H9 (cell line): Measurements from ENCODE around the gene ADGRL2. TPM values are rescaled to one million over a fixed set of nuclear protein-coding genes. Genes with fewer than 3 reads are reported as not detected.

Experiments
- DNase-seq: peaks from one replicate; pipeline ENCODE4 v3.0.0-alpha.2; 2017
- H2AFZ ChIP-seq: one replicate; pipeline ENCODE4 v1.6.1; 2013; ENCODE audit warnings: mild to moderate bottlenecking, low read length, control low read depth, moderate library complexity
- H2AK5ac ChIP-seq: 2 replicates; pipeline ENCODE4 v1.6.1; 2013; ENCODE audit warnings: low read length, control low read depth, mixed read lengths; ENCODE audit not compliant: insufficient read length
- H2BK120ac ChIP-seq: one replicate; pipeline ENCODE4 v1.6.1; 2013; ENCODE audit warnings: low read depth, mild to moderate bottlenecking, low read length, control low read depth, inconsistent platforms; ENCODE audit not compliant: poor library complexity, severe bottlenecking
- H2BK12ac ChIP-seq: 2 replicates; pipeline ENCODE4 v1.6.1; 2013; ENCODE audit warnings: low read length, control low read depth, mixed read lengths, low read depth; ENCODE audit not compliant: insufficient read length
- H2BK15ac ChIP-seq: 2 replicates; pipeline ENCODE4 v1.6.1; 2013; ENCODE audit warnings: low read depth, low read length, control low read depth
- H2BK20ac ChIP-seq: one replicate; pipeline ENCODE4 v1.6.1; 2013; ENCODE audit warnings: low read depth, mild to moderate bottlenecking, low read length, control low read depth, inconsistent platforms; ENCODE audit not compliant: poor library complexity, severe bottlenecking
- H2BK5ac ChIP-seq: 2 replicates; pipeline ENCODE4 v1.6.1; 2013; ENCODE audit warnings: low read length, control low read depth, mixed read lengths; ENCODE audit not compliant: insufficient read length
- H3K14ac ChIP-seq: 2 replicates; pipeline ENCODE4 v1.6.1; 2013; ENCODE audit warnings: low read length, control low read depth; ENCODE audit not compliant: insufficient read depth
- H3K18ac ChIP-seq: 2 replicates; pipeline ENCODE4 v1.6.1; 2013; ENCODE audit warnings: low read depth, mild to moderate bottlenecking, mixed read lengths, low read length, control low read depth; ENCODE audit not compliant: insufficient read length
- H3K23ac ChIP-seq: 2 replicates; pipeline ENCODE4 v1.6.1; 2013; ENCODE audit warnings: low read length, control low read depth, mixed read lengths, low read depth; ENCODE audit not compliant: insufficient read length
- H3K23me2 ChIP-seq: 2 replicates; pipeline ENCODE4 v1.6.1; 2013; ENCODE audit warnings: low read depth, mild to moderate bottlenecking, mixed read lengths, low read length, control low read depth; ENCODE audit not compliant: insufficient read length, poor library complexity, severe bottlenecking
- H3K27ac ChIP-seq: 2 replicates; pipeline ENCODE4 v1.5.1; 2013; ENCODE audit warnings: low read length, control low read depth, mixed read lengths, low read depth; ENCODE audit not compliant: insufficient read length
- H3K27me3 ChIP-seq: 2 replicates; pipeline ENCODE4 v1.6.1; 2013; ENCODE audit warnings: low read length, control low read depth, inconsistent platforms; ENCODE audit not compliant: insufficient read depth
- H3K4ac ChIP-seq: 2 replicates; pipeline ENCODE4 v1.6.1; 2013; ENCODE audit warnings: low read depth, mild to moderate bottlenecking, control low read depth, inconsistent platforms, low read length, moderate library complexity
- H3K4me1 ChIP-seq: 2 replicates; pipeline ENCODE4 v1.6.1; 2013; ENCODE audit warnings: low read length, control low read depth, inconsistent platforms; ENCODE audit not compliant: insufficient read depth
- H3K4me2 ChIP-seq: 2 replicates; pipeline ENCODE4 v1.6.1; 2013; ENCODE audit warnings: low read length, control low read depth, mixed read lengths; ENCODE audit not compliant: insufficient read length, insufficient read depth
- H3K56ac ChIP-seq: 2 replicates; pipeline ENCODE4 v1.6.1; 2013; ENCODE audit warnings: low read depth, mild to moderate bottlenecking, mixed read lengths, low read length, control low read depth; ENCODE audit not compliant: insufficient read length
- H3K79me1 ChIP-seq: 2 replicates; pipeline ENCODE4 v1.6.1; 2013; ENCODE audit warnings: low read depth, mild to moderate bottlenecking, moderate library complexity, low read length, control low read depth, inconsistent platforms; ENCODE audit not compliant: insufficient read depth, poor library complexity, severe bottlenecking
- H3K79me2 ChIP-seq: 2 replicates; pipeline ENCODE4 v1.6.1; 2013; ENCODE audit warnings: low read length, control low read depth, inconsistent platforms; ENCODE audit not compliant: insufficient read depth
- H3K9ac ChIP-seq: 2 replicates; pipeline ENCODE4 v1.6.1; 2013; ENCODE audit warnings: low read length, control low read depth, mixed read lengths; ENCODE audit not compliant: insufficient read length; ENCODE audit errors: extremely low read depth
- H3K9me3 ChIP-seq: one replicate; pipeline ENCODE4 v1.6.1; 2013; ENCODE audit warnings: low read depth, low read length, inconsistent platforms; ENCODE audit not compliant: control insufficient read depth
- H3T11ph ChIP-seq: one replicate; pipeline ENCODE4 v1.6.1; 2013; ENCODE audit warnings: mild to moderate bottlenecking, low read length, control low read depth, inconsistent platforms
- H4K20me1 ChIP-seq: one replicate; pipeline ENCODE4 v1.6.1; 2013; ENCODE audit not compliant: control insufficient read depth, insufficient read length, insufficient read depth
- H4K5ac ChIP-seq: 2 replicates; pipeline ENCODE4 v1.6.1; 2013; ENCODE audit warnings: low read depth, mild to moderate bottlenecking, mixed read lengths, low read length, control low read depth; ENCODE audit not compliant: insufficient read length
- H4K8ac ChIP-seq: replicated peaks from 2 replicates; pipeline ENCODE4 v1.6.1; 2013; ENCODE audit warnings: low read length, control low read depth, mixed read lengths, low read depth; ENCODE audit not compliant: insufficient read length
- H4K91ac ChIP-seq: 2 replicates; pipeline ENCODE4 v1.6.1; 2013; ENCODE audit warnings: low read depth, mild to moderate bottlenecking, moderate library complexity, mixed read lengths, low read length, control low read depth; ENCODE audit not compliant: insufficient read length
- H3K27ac Mint-ChIP-seq, 3 experiments: 2 replicates in 2 of 3; 3 replicates in 1 of 3; pipeline ENCODE4 v1.8.0; 2020 to 2021; ENCODE audit warnings: mixed read lengths in 3 of 3, mild to moderate bottlenecking in 1 of 3, moderate library complexity in 1 of 3
- H3K27me3 Mint-ChIP-seq: 2 replicates; pipeline ENCODE4 v1.8.0; 2021; ENCODE audit warnings: low read depth, mild to moderate bottlenecking, moderate library complexity, mixed read lengths
- H3K36me3 Mint-ChIP-seq, 3 experiments: 2 replicates in 2 of 3; 3 replicates in 1 of 3; pipeline ENCODE4 v1.8.0; 2020 to 2021; ENCODE audit warnings: low read depth in 3 of 3, mixed read lengths in 3 of 3; ENCODE audit not compliant: insufficient read depth in 1 of 3
- H3K4me1 Mint-ChIP-seq, 2 experiments: 2 replicates each; pipeline ENCODE4 v1.8.0; 2020; ENCODE audit warnings: mixed read lengths in 2 of 2
- H3K4me3 Mint-ChIP-seq, 2 experiments: 2 replicates in 1 of 2; 3 replicates in 1 of 2; pipeline ENCODE4 v1.8.0; 2020 to 2021; ENCODE audit warnings: mild to moderate bottlenecking in 2 of 2, mixed read lengths in 2 of 2, moderate library complexity in 1 of 2
- H3K9me3 Mint-ChIP-seq, 2 experiments: 2 replicates in 1 of 2; 3 replicates in 1 of 2; pipeline ENCODE4 v1.8.0; 2020; ENCODE audit warnings: mild to moderate bottlenecking in 2 of 2, mixed read lengths in 2 of 2, moderate library complexity in 1 of 2
- WGBS: extraction: QIAGEN DNeasy Blood & Tissue Kit; methylation state at CpG from one replicate; pipeline ENCODE4 v1.1.7; 2013; ENCODE audit warnings: missing lambda C conversion rate, low lambda C conversion rate, mixed read lengths; ENCODE audit not compliant: insufficient read length; ENCODE audit errors: extremely low coverage; 5-methylcytosine and 5-hydroxymethylcytosine counted together
- total RNA-seq: library from RNA; stranded (reverse); gene quantifications from 2 replicates; pipeline ENCODE4 v1.2.1, GENCODE V29; 2021
- TF ChIP-seq, protein P1 (sequence below): fragments of 200-600 bp; sonication (generic); conservative IDR thresholded peaks from 3 replicates; pipeline ENCODE4 v1.8.0; 2021; ENCODE audit warnings: antibody characterized with exemption, mild to moderate bottlenecking

The ADGRL2 gene
- total RNA-seq, 1 experiment from 2014 or later: 119 TPM

DNA sequence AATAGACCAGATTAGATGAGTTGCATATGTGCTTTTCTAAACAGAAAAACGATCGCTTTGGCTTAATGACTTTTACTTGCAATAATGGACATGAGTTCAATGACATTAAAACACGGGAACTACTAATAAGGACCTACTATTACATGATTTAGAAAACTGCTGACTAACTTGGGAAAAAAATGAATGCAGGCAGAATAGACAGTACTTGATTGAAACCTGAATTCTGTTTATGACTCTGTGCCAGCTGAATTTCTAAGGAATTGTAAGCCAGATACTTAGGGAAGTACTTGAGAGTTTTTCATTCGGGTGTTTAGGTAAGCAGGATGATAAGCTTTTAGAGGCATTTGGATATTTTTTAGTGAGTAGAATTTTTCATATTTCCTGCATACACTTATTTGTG is 12.0 kb downstream of the ADGRL2 start:
- H3K4me2 ChIP-seq: no peak overlapping the region
- no peak overlapping the region for H2BK5ac ChIP-seq
- H4K20me1 ChIP-seq: no peaks in the 10 kb centered on the region
- TF ChIP-seq, protein P1, sequence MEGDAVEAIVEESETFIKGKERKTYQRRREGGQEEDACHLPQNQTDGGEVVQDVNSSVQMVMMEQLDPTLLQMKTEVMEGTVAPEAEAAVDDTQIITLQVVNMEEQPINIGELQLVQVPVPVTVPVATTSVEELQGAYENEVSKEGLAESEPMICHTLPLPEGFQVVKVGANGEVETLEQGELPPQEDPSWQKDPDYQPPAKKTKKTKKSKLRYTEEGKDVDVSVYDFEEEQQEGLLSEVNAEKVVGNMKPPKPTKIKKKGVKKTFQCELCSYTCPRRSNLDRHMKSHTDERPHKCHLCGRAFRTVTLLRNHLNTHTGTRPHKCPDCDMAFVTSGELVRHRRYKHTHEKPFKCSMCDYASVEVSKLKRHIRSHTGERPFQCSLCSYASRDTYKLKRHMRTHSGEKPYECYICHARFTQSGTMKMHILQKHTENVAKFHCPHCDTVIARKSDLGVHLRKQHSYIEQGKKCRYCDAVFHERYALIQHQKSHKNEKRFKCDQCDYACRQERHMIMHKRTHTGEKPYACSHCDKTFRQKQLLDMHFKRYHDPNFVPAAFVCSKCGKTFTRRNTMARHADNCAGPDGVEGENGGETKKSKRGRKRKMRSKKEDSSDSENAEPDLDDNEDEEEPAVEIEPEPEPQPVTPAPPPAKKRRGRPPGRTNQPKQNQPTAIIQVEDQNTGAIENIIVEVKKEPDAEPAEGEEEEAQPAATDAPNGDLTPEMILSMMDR: no peak
- no peak overlapping the region for H3T11ph ChIP-seq
- no peak overlapping the region for H3K27ac ChIP-seq
- Mint-ChIP-seq H3K4me3 (no peak overlapping the region), H3K9me3 (no peaks in the 10 kb centered on the region), H3K36me3 (no peaks in the 10 kb centered on the region), H3K27me3 (no peaks in the 10 kb centered on the region), H3K4me1 (peaks cover 44 to 52% of the 10 kb centered on the region in 2 experiments), H3K27ac (peak overlapping the region in 1 of 3 experiments; percentile 77; a peak in 2 of 7 replicates)
- no peaks in the 10 kb centered on the region for H3K27me3 ChIP-seq
- no peak overlapping the region for H2BK12ac ChIP-seq
- no peak overlapping the region for H4K5ac ChIP-seq
- H4K8ac ChIP-seq: no peak overlapping the region
- no peak overlapping the region for H3K18ac ChIP-seq
- H2BK20ac ChIP-seq: no peak overlapping the region
- H2BK15ac ChIP-seq: no peak overlapping the region
- no peak overlapping the region for H2AFZ ChIP-seq
- H3K14ac ChIP-seq: no peak overlapping the region
- no peak overlapping the region for H2AK5ac ChIP-seq
- no peak overlapping the region for H3K9ac ChIP-seq
- no peak overlapping the region for H3K56ac ChIP-seq
- H3K4me1 ChIP-seq: peaks cover 2% of the 10 kb centered on the region; the same call in 1 of the 2 replicates
- no peaks in the 10 kb centered on the region for H3K23me2 ChIP-seq
- no peak overlapping the region for H2BK120ac ChIP-seq
- H3K23ac ChIP-seq: no peak overlapping the region
- no peak overlapping the region for H3K4ac ChIP-seq
- no peak overlapping the region for H4K91ac ChIP-seq
- DNase-seq: no peak
- peaks cover 20% of the 10 kb centered on the region; the same call in 1 of the 2 replicates for H3K79me2 ChIP-seq
- no CpG with 5 or more reads among the region's 4 CpGs for WGBS
- H3K79me1 ChIP-seq: no peaks in the 10 kb centered on the region
- H3K9me3 ChIP-seq: no peaks in the 10 kb centered on the region
